Hepatocyte (in vitro differentiated cells): Measurements from ENCODE around the gene HSD11B1.

Source experiments
- EZH2 ChIP-seq: fragments of 200-600 bp; sonication (generic); IDR thresholded peaks from 2 replicates; pipeline ENCODE4 v1.6.1; 2016; ENCODE audit warnings: antibody characterized with exemption, mild to moderate bottlenecking, borderline replicate concordance
- EZH2phosphoT487 ChIP-seq: fragments of 200-600 bp; sonication (generic); IDR thresholded peaks from one replicate; pipeline ENCODE4 v1.6.1; 2018; ENCODE audit warnings: antibody characterized with exemption, mild to moderate bottlenecking, low read depth, moderate library complexity; ENCODE audit not compliant: unreplicated experiment, severe bottlenecking
- TF ChIP-seq, protein P1 (sequence below): fragments of 200-600 bp; sonication (generic); IDR thresholded peaks from 2 replicates; pipeline ENCODE4 v1.5.1; 2016; ENCODE audit warnings: antibody characterized with exemption, mild to moderate bottlenecking; ENCODE audit not compliant: poor library complexity

DNA sequence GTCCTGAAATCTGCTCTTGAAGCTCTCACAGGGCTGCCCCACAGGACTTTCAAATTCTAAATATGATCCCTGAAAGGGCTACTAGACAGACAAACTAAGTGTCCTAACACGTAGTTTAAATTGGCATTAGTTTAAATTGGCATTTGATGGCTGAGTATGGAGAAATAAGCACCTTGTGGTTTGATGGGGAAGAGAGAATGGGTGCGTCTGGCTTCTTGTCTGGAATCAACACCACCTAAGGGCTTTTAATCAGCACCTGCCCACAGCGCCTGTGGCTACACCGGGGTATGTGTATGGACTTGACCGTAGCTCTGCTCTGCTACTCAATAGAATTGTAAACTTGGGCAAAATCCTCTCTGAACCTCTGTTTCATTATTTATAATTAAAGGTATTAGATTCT, 46.7 kb upstream of the HSD11B1 start:
- TF ChIP-seq, protein P1, sequence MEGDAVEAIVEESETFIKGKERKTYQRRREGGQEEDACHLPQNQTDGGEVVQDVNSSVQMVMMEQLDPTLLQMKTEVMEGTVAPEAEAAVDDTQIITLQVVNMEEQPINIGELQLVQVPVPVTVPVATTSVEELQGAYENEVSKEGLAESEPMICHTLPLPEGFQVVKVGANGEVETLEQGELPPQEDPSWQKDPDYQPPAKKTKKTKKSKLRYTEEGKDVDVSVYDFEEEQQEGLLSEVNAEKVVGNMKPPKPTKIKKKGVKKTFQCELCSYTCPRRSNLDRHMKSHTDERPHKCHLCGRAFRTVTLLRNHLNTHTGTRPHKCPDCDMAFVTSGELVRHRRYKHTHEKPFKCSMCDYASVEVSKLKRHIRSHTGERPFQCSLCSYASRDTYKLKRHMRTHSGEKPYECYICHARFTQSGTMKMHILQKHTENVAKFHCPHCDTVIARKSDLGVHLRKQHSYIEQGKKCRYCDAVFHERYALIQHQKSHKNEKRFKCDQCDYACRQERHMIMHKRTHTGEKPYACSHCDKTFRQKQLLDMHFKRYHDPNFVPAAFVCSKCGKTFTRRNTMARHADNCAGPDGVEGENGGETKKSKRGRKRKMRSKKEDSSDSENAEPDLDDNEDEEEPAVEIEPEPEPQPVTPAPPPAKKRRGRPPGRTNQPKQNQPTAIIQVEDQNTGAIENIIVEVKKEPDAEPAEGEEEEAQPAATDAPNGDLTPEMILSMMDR = no peak
- TF ChIP-seq EZH2phosphoT487 (no peak), EZH2 (no peak)
